Suprapubic skin (tissue), 4 donors: ENCODE measurements around the gene IL18R1. TPM values are rescaled to one million over a fixed set of nuclear protein-coding genes. Genes with fewer than 3 reads are reported as not detected.

ENCODE experiments used
- DNase-seq, 2 donors: peaks; one replicate each; pipeline ENCODE4 v3.0.0-alpha.2; 2019; ENCODE audit warnings: low spot score in 2 of 2
- H3K27ac ChIP-seq: fragments of 200-600 bp; sonication (generic); one replicate; pipeline ENCODE4 v1.5.1; 2019
- H3K27me3 ChIP-seq: fragments of 200-600 bp; sonication (generic); one replicate; pipeline ENCODE4 v1.5.1; 2019
- H3K36me3 ChIP-seq: fragments of 200-600 bp; sonication (generic); one replicate; pipeline ENCODE4 v1.5.1; 2019
- H3K4me1 ChIP-seq: fragments of 200-600 bp; sonication (generic); one replicate; pipeline ENCODE4 v1.5.1; 2019
- H3K4me3 ChIP-seq: fragments of 200-600 bp; sonication (generic); one replicate; pipeline ENCODE4 v1.5.1; 2019; ENCODE audit warnings: mild to moderate bottlenecking
- H3K9me3 ChIP-seq: fragments of 200-600 bp; sonication (generic); one replicate; pipeline ENCODE4 v1.5.1; 2019
- CTCF ChIP-seq, 2 donors: fragments of 200-600 bp in 1 of 2; fragments of 450-650 bp in 1 of 2; sonication (generic) in 1 of 2; IDR thresholded peaks; one replicate each; pipeline ENCODE4 v1.5.1; 2016 to 2019; ENCODE audit warnings: antibody characterized with exemption in 2 of 2, mild to moderate bottlenecking in 1 of 2, moderate library complexity in 1 of 2
- EP300 ChIP-seq: sonication (generic); formaldehyde crosslinking; IDR thresholded peaks from one replicate; pipeline ENCODE4 v1.6.1; 2017; ENCODE audit warnings: antibody characterized with exemption
- POLR2A ChIP-seq, 2 donors: fragments of 450-650 bp; IDR thresholded peaks; one replicate each; pipeline ENCODE4 v1.6.1; 2017; ENCODE audit warnings: antibody characterized with exemption in 2 of 2, mild to moderate bottlenecking in 2 of 2, moderate library complexity in 2 of 2
- POLR2AphosphoS5 ChIP-seq, 3 donors: sonication (generic); formaldehyde crosslinking; IDR thresholded peaks; one replicate each; pipeline ENCODE4 v1.6.1; 2017; ENCODE audit warnings: antibody characterized with exemption in 3 of 3
- WGBS: methylation state at CpG from one replicate; pipeline ENCODE4 v1.1.5; 2018; 5-methylcytosine and 5-hydroxymethylcytosine counted together
- total RNA-seq, 4 donors: library from RNA; depleted of rRNA; stranded (reverse); fragments of >200 nt; gene quantifications; one replicate each; pipeline ENCODE4 v1.1.0, GENCODE V29; 2016

The IL18R1 gene
- total RNA-seq, 4 donors from 2014 or later, result 0.89 to 7.2 (median 2.2) TPM

- Histone ChIP-seq H3K4me1 (peaks cover 11% of the 10 kb centered on the region), H3K27me3 (no peaks in the 10 kb centered on the region), H3K27ac (no peak overlapping the region), H3K9me3 (no peaks in the 10 kb centered on the region), H3K36me3 (no peaks in the 10 kb centered on the region), H3K4me3 (no peak overlapping the region)
- no peak for DNase-seq
- WGBS, result 97% methylated on average over 9 of the region's 9 CpGs
- no peak for TF ChIP-seq EP300
- TF ChIP-seq POLR2A (IDR thresholded peaks at IDR 0.05), result no peak
- TF ChIP-seq CTCF (IDR thresholded peaks at IDR 0.05), result no peak
- no peak for TF ChIP-seq POLR2AphosphoS5 (IDR thresholded peaks at IDR 0.05)
Observed at GRCh38 chr2:102446936-102447335, 91.3 kb downstream of the IL18R1 start.

Other genes starting within 250 kb of the IL18R1 start
- 10 to 100 TPM; 52.1 to 90.0 (median 58.8) TPM for gene IL1R1, start 213.1 kb upstream of the IL18R1 start, total RNA-seq
- 10 to 100 TPM in 3 of 4 donors, 1 to 10 TPM in 1; 7.0 to 15.9 (median 12.0) TPM for gene IL1RL2, start 168.8 kb upstream of the IL18R1 start, total RNA-seq
- gene IL1RL1, start 44.2 kb upstream of the IL18R1 start, total RNA-seq, result 1 to 10 TPM in 3 of 4 donors, under 1 TPM in 1; 0.98 to 6.6 (median 1.2) TPM
- 1 to 10 TPM in 1 of 4 donors, under 1 TPM in 1, not detected in 2; 0.59 to 2.3 TPM for gene IL18RAP, start 67.4 kb downstream of the IL18R1 start, total RNA-seq
- gene SLC9A4, start 117.4 kb downstream of the IL18R1 start, total RNA-seq, result 1 to 10 TPM in 1 of 4 donors, under 1 TPM in 2, not detected in 1; 0.24 to 1.3 (median 0.36) TPM